GM19372 (cell line): ENCODE measurements around the gene SLC4A11.
"Not testable (repeated sequence)": the region's sequence is repeated elsewhere in the genome, so short reads cannot be mapped to it uniquely, and the experiment has no call there.

Source experiments
- ATAC-seq: cut with Tn5 transposase; IDR thresholded peaks from one replicate; pipeline ENCODE4 v1.9.1; 2021; ENCODE audit warnings: mild to moderate bottlenecking, low read depth, moderate library complexity; ENCODE audit not compliant: unreplicated experiment

The SLC4A11 gene

DNA sequence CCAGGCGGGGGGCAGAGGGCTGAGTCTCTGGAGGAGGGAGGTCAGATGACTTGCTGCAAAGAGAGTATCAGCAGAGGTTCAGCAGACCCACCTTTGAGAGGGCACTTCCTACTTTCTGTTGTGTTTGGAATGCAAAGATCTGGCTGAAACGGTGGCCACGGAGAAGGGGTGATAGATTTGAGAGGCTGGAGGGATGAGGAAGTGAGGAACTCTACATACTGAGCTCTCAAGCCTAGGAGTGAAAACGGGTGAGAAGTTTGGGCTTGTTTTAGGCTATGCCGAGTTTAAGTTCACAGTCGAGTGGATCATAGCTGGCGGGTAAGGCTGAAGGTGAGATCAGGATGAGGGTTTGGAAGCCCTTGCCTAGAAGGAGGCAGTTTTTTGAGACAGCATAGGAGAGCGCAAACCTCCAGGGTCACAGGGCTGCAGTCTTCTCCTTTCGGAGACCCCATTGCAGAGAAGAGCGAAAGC is 30.2 kb downstream of the SLC4A11 start:
- no peak for ATAC-seq

DNA sequence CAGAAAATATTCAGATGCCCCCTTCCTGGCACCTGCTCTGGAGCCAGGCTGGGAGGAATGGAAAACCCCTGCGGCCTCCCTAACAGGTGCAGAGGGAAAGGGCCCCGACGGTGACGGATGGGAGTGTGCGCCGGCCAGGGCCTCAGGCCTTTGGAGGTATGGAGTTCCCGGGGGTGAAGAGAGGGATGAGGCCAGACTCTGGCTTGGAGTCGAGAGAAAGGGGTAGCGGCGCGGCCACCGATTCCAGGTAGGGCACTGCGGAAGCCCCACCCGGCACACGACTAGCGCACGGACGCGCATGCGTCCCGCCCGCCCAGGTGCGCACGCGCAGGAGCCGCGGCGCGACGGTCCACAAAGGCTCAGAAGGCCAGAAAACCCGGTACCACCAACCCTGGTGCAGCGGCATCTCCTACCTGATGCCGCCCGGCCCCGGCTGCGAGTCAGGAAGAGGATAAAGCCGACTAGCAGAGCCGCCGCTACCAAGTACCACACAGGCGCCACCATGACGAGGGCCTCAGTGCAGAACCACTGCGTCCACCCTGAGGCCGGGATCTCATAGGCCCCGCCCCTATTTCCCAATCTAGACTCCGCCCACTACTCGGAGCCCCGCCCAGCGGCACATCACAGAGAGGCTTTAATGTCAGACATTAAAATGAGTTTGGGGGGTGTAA is 34.7 kb downstream of the SLC4A11 start, which contains the start of gene DDRGK1:
TSS of gene DDRGK1 (minus strand) at position 559 of the 671 bp plus-strand sequence. CDS start at position 504, 55 bp downstream.
- ATAC-seq, result peak; percentile 72

DNA sequence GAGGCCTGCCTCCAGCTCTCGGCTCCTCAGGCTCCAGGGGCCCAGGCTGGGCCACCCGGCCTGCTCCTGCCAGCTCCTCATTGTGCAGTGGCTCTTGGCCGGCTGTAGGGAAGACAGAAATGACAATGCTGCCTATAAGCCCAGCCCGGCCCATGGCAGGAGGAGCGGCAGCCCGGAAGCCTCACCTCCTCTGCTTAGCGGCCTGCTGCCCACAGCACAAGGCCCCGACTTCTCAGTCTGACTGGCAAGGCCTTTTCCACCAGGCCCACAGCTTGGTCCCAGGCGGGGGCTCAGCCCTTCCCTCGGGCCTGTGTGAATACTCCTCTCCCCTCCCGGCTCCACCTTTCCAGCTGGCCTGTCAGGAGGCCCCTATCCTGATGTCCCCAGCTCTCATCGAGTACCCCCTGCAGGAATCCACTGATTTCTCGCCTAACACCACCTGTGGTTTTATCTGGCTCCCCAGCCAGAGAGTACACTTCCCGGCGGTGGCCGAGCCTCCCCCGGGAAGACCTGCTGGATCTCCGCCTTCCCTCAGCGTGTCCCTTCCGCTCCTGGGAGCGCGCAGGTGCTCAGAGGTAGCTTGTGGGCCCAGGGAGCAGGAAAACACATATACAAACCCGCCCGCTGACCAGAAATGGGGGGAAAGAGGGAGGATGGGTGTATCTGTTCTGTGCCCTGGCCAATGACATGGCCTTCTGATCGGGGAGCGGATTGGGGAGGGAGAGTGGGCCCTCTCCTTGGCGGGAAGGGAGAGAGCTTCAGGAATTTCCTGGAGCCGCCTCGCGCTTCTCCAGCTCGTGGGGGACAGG is 35.5 kb downstream of the SLC4A11 start:
- ATAC-seq, result no peak

GRCh38 chr20:3202965-3203314 is 36.0 kb downstream of the SLC4A11 start:
- no peak for ATAC-seq

DNA sequence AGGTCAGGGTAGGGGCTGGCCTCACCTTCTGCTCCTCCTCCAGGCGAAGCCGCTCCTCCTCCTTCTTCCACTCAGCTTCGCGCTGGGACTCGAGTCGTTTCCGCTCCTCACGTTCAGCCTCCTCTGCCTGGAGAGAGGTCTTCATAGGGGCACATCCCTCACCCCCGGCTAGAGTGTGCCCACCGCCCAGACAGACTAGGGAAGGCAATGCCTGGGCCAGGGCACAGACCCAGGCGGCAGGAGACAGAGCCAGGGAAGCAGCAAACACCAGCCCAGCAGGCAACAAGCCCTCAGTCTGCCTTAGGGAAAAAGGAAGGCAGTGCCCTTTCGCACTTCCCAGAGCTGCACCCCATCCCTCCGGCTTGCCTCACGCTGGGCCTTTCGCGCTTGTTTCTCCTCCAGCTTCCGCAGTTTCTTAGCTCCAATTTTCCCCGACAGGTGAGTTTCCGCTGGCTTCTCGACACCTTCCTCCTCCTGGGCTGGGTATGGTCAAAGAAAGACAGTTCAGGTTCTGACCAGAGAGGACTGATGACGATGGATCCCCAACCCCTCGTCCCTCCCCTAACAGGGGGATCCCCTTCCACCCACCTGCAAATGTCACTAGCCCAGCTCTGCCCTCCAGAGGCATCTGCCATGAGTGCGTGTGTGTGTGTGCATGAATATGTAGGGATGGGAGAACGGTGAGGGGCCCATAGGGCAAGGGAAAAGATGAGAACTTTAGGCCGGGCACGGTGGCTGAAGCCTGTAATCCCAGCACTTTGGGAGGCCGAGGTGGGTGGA is 38.8 kb downstream of the SLC4A11 start:
- ATAC-seq, result no peak

GRCh38 chr20:3199206-3199605 is 39.8 kb downstream of the SLC4A11 start:
- no peak for ATAC-seq

DNA sequence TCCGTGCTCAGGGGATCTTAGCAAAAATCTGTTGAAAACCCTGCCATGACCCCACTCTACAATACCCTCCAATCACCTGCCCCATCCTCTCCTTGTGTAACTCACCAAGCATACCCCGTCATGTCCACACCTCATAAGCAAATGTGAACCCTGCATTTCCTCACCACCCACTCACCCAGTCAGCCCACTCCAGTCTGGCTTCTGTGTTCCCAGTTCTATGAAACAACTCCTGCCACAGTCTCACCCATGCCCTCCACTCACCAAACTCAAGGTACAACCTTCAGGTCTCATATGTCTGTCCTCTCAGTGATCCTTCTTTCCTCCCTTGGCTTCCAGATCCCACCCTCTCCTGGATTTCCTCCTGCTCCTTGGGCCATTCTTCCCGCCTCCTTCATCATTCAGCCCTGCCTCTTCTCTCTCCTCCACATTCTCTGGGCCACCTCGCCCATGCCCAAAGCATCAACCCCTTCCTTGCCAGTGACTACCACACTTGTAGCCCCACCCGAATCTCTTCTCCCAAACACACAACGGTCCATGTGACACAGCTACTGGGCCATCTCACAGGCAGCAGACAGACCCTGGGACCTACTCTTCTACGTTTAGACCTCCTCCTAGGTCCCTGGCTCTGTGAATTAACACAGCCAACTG is 43.3 kb downstream of the SLC4A11 start:
- no peak for ATAC-seq

- ATAC-seq, result no peak
Measured at GRCh38 chr20:3194617-3195280, 44.2 kb downstream of the SLC4A11 start.

- ATAC-seq, result no peak
Measured at GRCh38 chr20:3193806-3194616, 45.0 kb downstream of the SLC4A11 start.

GRCh38 chr20:3192226-3193015 is 46.6 kb downstream of the SLC4A11 start:
- ATAC-seq, result no peak

- ATAC-seq, result no peak
Measured at GRCh38 chr20:3190681-3191111, 48.3 kb downstream of the SLC4A11 start.

- ATAC-seq, result no peak
Measured at GRCh38 chr20:3189561-3190131, 49.3 kb downstream of the SLC4A11 start.

DNA sequence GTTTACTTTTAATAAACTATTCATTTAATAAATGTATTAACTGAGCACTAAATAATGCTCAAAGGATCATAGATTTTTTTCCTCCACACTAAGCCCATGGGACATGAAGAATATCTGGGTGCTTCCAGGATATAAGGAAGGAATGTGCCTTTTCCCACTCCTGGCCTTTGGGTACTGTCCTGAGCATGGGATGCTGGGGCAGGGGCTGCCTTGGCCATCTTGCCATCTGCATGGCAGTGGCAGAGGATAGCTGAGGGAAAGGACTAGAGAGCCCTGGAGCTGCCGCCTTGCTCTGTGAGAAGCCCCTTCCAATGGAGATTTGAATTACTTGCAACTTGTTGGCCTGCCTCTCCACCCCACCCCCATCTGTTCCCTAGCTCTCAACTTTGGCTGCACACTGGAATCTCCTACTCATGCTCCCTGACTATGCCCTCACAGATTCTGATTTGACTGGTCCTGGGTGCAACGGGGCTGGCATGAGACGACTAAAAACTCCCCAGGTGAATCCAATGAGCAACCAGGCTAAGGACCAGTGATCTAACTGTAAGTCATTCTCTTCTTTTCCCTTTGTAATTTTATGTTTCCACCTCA is 50.1 kb downstream of the SLC4A11 start:
- ATAC-seq, result no peak

- not testable (repeated sequence) for ATAC-seq
Measured at GRCh38 chr20:3187861-3188260, 51.1 kb downstream of the SLC4A11 start.

GRCh38 chr20:3183896-3184612 is 54.9 kb downstream of the SLC4A11 start:
- ATAC-seq, result no peak

DNA sequence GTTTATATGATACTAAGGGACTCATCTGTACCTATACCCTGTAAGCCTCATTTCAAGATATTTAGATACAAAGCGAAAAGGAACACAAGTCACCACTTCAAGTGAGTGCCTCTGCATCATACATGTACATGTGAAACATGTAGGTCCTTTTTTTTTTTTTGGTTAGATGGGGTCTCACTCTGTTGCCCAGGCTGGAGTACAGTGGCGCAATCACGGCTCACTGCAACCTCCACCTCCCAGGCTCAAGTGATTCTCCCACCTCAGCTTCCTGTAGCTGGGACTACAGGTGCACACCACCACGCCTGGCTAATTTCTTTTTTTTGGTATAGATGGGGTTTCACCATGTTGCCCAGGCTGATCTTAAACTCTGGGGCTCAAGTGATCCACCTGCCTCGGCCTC is 56.6 kb downstream of the SLC4A11 start:
- not testable (repeated sequence) for ATAC-seq

DNA sequence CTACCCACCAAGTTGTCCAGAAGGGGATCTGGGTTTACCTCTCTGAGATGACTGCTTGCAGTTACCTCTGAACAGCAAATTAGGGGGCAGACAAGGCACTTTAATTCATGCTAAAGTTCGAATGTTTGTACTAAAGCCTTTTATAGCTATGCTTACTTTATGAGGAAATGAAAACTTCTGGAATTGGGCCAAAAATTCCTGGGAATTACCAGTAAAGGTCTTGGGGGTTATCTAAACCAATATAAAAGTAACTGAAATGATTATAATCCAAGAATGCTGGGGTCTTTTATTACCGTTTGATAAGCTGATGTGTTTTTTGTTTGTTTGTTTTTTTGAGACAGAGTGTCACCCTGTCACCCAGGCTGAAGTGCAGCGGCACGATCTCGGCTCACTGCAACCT is 57.7 kb downstream of the SLC4A11 start:
- ATAC-seq, result no peak
